ENCODE results near the gene FBXO10. TPM values are rescaled to one million over a fixed set of nuclear protein-coding genes. Genes with fewer than 3 reads are reported as not detected.

The FBXO10 gene
- total RNA-seq, 4 donors from 2014 or later, result 7.3 to 16.2 (median 9.2) TPM

DNA sequence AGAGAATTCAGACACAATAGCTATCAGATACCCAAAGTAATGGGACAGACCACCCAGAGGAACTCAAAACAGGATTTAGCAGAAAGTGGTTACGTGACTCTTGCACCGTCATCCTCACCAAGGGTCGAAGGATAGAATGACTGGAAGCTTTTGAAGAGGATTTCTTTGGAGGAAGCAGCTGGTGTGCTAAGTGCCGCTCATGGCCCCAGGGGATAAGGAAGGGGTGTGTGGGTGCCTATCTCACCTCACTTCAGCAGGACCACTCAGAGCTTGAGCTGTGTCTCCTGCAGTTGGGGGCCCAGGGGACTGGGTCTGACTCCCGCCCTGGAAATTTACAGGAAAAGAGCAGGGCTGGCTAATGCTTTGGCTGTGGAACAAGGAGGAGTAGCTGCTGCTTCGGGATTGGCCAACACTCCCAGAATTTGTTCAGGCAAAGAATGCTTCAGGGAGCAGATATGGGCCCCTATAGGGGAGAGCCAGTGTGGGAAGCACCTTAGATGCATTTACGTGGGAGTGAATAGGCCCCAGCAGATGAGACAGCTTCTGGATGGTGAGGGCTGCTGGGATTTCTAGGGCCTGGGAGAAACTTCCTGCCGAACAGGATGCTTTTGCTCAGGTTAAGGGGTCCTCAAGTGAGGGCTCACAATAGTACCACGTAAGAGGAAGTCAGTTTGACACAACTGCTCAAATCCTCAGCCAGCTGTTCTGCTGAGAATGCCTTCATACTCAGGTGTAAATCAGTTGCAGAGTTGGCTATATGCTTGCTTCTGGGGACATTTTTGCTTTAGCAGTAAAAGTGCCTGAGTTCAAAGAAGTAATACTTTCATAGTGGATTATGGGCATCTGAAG, 45.3 kb upstream of the FBXO10 start:
- DNase-seq (ENCODE audit: low spot score) (no peak), ATAC-seq (ENCODE audit: low FRiP score) (no peak)
- TF ChIP-seq, protein P1, sequence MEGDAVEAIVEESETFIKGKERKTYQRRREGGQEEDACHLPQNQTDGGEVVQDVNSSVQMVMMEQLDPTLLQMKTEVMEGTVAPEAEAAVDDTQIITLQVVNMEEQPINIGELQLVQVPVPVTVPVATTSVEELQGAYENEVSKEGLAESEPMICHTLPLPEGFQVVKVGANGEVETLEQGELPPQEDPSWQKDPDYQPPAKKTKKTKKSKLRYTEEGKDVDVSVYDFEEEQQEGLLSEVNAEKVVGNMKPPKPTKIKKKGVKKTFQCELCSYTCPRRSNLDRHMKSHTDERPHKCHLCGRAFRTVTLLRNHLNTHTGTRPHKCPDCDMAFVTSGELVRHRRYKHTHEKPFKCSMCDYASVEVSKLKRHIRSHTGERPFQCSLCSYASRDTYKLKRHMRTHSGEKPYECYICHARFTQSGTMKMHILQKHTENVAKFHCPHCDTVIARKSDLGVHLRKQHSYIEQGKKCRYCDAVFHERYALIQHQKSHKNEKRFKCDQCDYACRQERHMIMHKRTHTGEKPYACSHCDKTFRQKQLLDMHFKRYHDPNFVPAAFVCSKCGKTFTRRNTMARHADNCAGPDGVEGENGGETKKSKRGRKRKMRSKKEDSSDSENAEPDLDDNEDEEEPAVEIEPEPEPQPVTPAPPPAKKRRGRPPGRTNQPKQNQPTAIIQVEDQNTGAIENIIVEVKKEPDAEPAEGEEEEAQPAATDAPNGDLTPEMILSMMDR (IDR thresholded peaks at IDR 0.05), result no peak

- ATAC-seq (ENCODE audit: low FRiP score), result no peak
- TF ChIP-seq, protein P1 (IDR thresholded peaks at IDR 0.05), result no peak
- no peak for DNase-seq (ENCODE audit: low spot score)
These were observed 44.2 kb upstream of the FBXO10 start for GRCh38 chr9:37620396-37620795.

GRCh38 chr9:37619806-37620205, 43.6 kb upstream of the FBXO10 start:
- TF ChIP-seq, protein P1 (IDR thresholded peaks at IDR 0.05), result no peak
- no peak for ATAC-seq (ENCODE audit: low FRiP score)
- DNase-seq (ENCODE audit: low spot score), result no peak

- ATAC-seq (ENCODE audit: low FRiP score), result no peak
- DNase-seq (ENCODE audit: low spot score), result no peak
- TF ChIP-seq, protein P1 (IDR thresholded peaks at IDR 0.05), result no peak
These were observed 42.6 kb upstream of the FBXO10 start for GRCh38 chr9:37618817-37619216.

GRCh38 chr9:37617832-37618231, 41.7 kb upstream of the FBXO10 start:
- ATAC-seq (ENCODE audit: low FRiP score) (no peak), DNase-seq (ENCODE audit: low spot score) (no peak)

GRCh38 chr9:37617161-37617560, 41.0 kb upstream of the FBXO10 start:
- no peak for ATAC-seq (ENCODE audit: low FRiP score)
- TF ChIP-seq, protein P1 (IDR thresholded peaks at IDR 0.05), result no peak
- no peak for DNase-seq (ENCODE audit: low spot score)

More at GRCh38 chr9:37617832-37618231, 41.7 kb upstream of the FBXO10 start:
- TF ChIP-seq, protein P1 (IDR thresholded peaks at IDR 0.05), result no peak

DNA sequence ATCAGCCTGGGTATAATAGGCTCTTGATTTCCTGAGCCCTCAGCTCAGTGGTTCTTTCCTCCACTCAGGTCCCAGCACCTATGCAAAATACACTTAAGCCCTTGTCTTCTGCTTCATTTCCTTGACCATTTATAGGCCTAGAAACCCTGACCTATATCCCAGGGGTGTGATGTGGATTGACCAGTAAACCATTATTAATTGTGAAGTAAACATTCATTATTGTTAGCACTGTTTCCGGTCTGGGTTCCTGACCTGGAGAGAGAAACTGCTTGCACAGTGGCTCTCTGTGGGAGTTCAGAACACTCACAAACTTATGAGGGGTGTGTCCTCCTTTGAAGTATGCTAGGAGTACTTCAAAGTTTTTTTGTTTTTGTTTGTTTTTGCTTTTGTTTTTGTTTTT, 35.8 kb upstream of the FBXO10 start:
- no peak for ATAC-seq (ENCODE audit: low FRiP score)
- TF ChIP-seq, protein P1 (IDR thresholded peaks at IDR 0.05), result no peak
- no peak for DNase-seq (ENCODE audit: low spot score)
